ENCODE results near the gene HYAL4.

GRCh38 chr7:123805287-123805686 is 39.7 kb upstream of the HYAL4 start:
- TF ChIP-seq, protein P1, sequence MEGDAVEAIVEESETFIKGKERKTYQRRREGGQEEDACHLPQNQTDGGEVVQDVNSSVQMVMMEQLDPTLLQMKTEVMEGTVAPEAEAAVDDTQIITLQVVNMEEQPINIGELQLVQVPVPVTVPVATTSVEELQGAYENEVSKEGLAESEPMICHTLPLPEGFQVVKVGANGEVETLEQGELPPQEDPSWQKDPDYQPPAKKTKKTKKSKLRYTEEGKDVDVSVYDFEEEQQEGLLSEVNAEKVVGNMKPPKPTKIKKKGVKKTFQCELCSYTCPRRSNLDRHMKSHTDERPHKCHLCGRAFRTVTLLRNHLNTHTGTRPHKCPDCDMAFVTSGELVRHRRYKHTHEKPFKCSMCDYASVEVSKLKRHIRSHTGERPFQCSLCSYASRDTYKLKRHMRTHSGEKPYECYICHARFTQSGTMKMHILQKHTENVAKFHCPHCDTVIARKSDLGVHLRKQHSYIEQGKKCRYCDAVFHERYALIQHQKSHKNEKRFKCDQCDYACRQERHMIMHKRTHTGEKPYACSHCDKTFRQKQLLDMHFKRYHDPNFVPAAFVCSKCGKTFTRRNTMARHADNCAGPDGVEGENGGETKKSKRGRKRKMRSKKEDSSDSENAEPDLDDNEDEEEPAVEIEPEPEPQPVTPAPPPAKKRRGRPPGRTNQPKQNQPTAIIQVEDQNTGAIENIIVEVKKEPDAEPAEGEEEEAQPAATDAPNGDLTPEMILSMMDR (conservative IDR thresholded peaks at IDR 0.05; ENCODE audit: low read depth, low read length): no peak
- TF ChIP-seq EZH2 (IDR thresholded peaks at IDR 0.05; ENCODE audit: borderline replicate concordance, low read depth, low read length, poor library complexity, severe bottlenecking): no peak
